HepG2 (cell line): Measurements from ENCODE around the gene SRSF1. TPM values are rescaled to one million over a fixed set of nuclear protein-coding genes. Genes with fewer than 3 reads are reported as not detected.

ENCODE experiments used
- ATF7 ChIP-seq, 2 experiments: fragments of 450-650 bp in 1 of 2; sonication (generic) in 1 of 2; formaldehyde crosslinking in 1 of 2; IDR thresholded peaks; 2 replicates each; pipeline versions ENCODE4 v1.4.0 to v1.6.1; 2016 to 2020; ENCODE audit warnings: antibody characterized with exemption in 1 of 2, mild to moderate bottlenecking in 1 of 2, missing genetic modification reagents in 1 of 2
- FOXK1 ChIP-seq: sonication (generic); formaldehyde crosslinking; IDR thresholded peaks from 2 replicates; pipeline ENCODE4 v1.4.0; 2020; ENCODE audit warnings: low read depth, missing genetic modification reagents, borderline replicate concordance
- GATA4 ChIP-seq: sonication (generic); IDR thresholded peaks from 2 replicates; pipeline ENCODE4 v1.6.1; 2016; ENCODE audit warnings: antibody characterized with exemption, low read depth, borderline replicate concordance
- MED13 ChIP-seq: sonication (generic); formaldehyde crosslinking; IDR thresholded peaks from 2 replicates; pipeline ENCODE4 v1.5.0; 2020; ENCODE audit warnings: missing genetic modification reagents
- MIER3 ChIP-seq: IDR thresholded peaks from 2 replicates; pipeline ENCODE4 v1.6.1; 2016; ENCODE audit warnings: missing compliant biosample characterization, borderline replicate concordance
- MTA3 ChIP-seq: sonication (generic); formaldehyde crosslinking; IDR thresholded peaks from 2 replicates; pipeline ENCODE4 v1.4.0; 2020; ENCODE audit warnings: missing genetic modification reagents
- MZF1 ChIP-seq: sonication (generic); formaldehyde crosslinking; IDR thresholded peaks from 2 replicates; pipeline ENCODE4 v1.8.1; 2023; ENCODE audit warnings: mild to moderate bottlenecking, missing genetic modification reagents, borderline replicate concordance
- RBM22 ChIP-seq: fragments of 200-400 bp; formaldehyde crosslinking; optimal IDR thresholded peaks from 2 replicates; pipeline ENCODE3; 2017; ENCODE audit warnings: mild to moderate bottlenecking, low read length, moderate library complexity
- SRSF9 ChIP-seq: fragments of 200-400 bp; formaldehyde crosslinking; IDR thresholded peaks from 2 replicates; pipeline ENCODE4 v1.6.1; 2018; ENCODE audit warnings: borderline replicate concordance, mild to moderate bottlenecking, low read depth, low read length; ENCODE audit not compliant: insufficient read depth, poor library complexity, severe bottlenecking
- ZNF460 ChIP-seq: sonication (generic); formaldehyde crosslinking; IDR thresholded peaks from 2 replicates; pipeline ENCODE4 v1.5.1; 2020; ENCODE audit warnings: missing genetic modification reagents, mild to moderate bottlenecking, borderline replicate concordance
- ZNF737 ChIP-seq: sonication (generic); formaldehyde crosslinking; IDR thresholded peaks from 2 replicates; pipeline ENCODE4 v1.5.0; 2020; ENCODE audit warnings: missing genetic modification reagents, mild to moderate bottlenecking, borderline replicate concordance
- ZSCAN29 ChIP-seq: sonication (generic); formaldehyde crosslinking; conservative IDR thresholded peaks from 2 replicates; pipeline ENCODE4 v1.4.0; 2020; ENCODE audit warnings: mild to moderate bottlenecking, missing genetic modification reagents
- polyA plus RNA-seq, 8 experiments: library from polyadenylated mRNA; depleted of rRNA in 3 of 8; stranded (reverse) in 7 of 8; unstranded in 1 of 8; fragments of >200 nt; fragmentation: Illumina TruSeq in 4 of 8; extraction: Trizol in 4 of 8; gene quantifications; 2 replicates each; pipeline versions ENCODE4 v1.2.1 to v1.2.3, GENCODE V29; 2011 to 2016; ENCODE audit warnings: low read depth in 4 of 8, missing spikeins in 1 of 8, mixed read lengths in 1 of 8; ENCODE audit not compliant: insufficient read depth in 1 of 8
- total RNA-seq, 5 experiments: library from RNA; depleted of rRNA; stranded (reverse); fragments of >200 nt; fragmentation: Illumina TruSeq; extraction: Trizol; gene quantifications; 2 replicates each; pipeline ENCODE4 v1.2.3, GENCODE V29; 2016; ENCODE audit warnings: low read depth in 1 of 5
- TF ChIP-seq, protein P1 (sequence below): sonication (generic); IDR thresholded peaks from 2 replicates; pipeline ENCODE4 v1.6.1; 2016; ENCODE audit warnings: low read depth, borderline replicate concordance
- TF ChIP-seq, protein P2 (sequence below): sonication (generic); formaldehyde crosslinking; IDR thresholded peaks from 2 replicates; pipeline ENCODE4 v1.4.0; 2020; ENCODE audit warnings: mild to moderate bottlenecking, missing genetic modification reagents, borderline replicate concordance
- TF ChIP-seq, protein P3 (sequence below): sonication (generic); formaldehyde crosslinking; conservative IDR thresholded peaks from 2 replicates; pipeline ENCODE4 v1.4.0; 2020; ENCODE audit warnings: missing genetic modification reagents
- TF ChIP-seq, protein P4 (sequence below): sonication (generic); formaldehyde crosslinking; IDR thresholded peaks from 2 replicates; pipeline ENCODE4 v1.4.0; 2020; ENCODE audit warnings: mild to moderate bottlenecking, missing genetic modification reagents
- TF ChIP-seq, protein P5 (sequence below): sonication (generic); formaldehyde crosslinking; IDR thresholded peaks from 2 replicates; pipeline ENCODE4 v1.5.1; 2020; ENCODE audit warnings: mild to moderate bottlenecking, missing genetic modification reagents, moderate library complexity
- TF ChIP-seq, protein P6 (sequence below): sonication (generic); formaldehyde crosslinking; IDR thresholded peaks from 2 replicates; pipeline ENCODE4 v1.8.1; 2023; ENCODE audit warnings: mild to moderate bottlenecking, missing genetic modification reagents, borderline replicate concordance

The SRSF1 gene
- total and polyA plus RNA-seq, 2 of the 13 experiments (the other 11 are each of a cell fraction or from before 2014, with no cell fraction given): 142 to 445 TPM

DNA sequence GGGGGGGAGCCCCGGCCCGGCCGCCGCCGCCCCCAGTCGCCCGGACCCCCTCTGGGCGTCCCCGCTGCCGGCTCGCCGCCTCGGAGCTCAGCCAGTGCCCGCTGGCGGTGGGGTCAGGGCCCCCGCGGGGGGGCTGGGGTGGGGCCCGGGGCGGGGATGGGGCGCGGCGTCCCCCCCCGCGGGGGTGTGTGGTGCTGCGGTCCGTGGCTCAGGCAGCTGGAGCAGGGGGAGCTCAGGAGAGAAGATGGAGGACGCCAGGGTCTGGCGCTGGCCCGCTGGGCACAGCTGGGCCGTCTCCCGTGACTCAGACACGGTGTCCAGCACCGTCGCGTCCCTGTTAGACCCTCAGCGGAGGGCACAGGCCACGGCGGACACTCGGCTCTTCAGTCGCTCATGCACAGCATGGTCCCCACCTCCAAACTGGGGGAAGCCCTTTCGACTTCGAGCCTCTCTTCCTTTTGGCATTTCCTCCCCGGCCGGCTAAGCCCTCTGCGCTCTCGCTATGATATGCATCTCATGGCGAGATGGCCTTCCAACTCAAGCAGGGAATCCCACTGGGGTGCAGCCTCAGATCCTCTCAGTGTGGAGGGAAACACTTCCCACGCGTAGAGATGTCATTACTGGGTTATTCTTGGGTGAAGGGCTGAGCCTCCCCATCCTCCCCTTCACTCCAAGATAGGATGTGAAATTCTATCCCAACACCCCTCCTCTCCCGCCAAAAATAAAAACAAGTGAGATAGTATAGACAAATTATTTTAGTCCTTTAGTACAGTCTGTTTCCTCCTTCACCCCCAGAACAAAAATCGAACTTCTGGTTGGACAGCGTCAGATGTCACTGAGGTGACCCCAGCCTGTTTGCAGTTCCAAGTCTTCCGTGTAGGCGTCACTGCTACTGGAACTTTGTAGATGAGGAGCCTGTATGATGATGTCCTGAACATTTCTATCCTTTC, 18.5 kb downstream of the SRSF1 start (continued):
- TF ChIP-seq ZNF737 (CRISPR knock-in tag): 0 out of 2 replicates have a peak, but pooled peaks have one; percentile 87
- TF ChIP-seq RBM22: peak; percentile 95
- no peak for TF ChIP-seq GATA4
- TF ChIP-seq MZF1: no peak
- 0 out of 2 replicates have a peak, but pooled peaks have one; percentile 45 for TF ChIP-seq ZSCAN29 (CRISPR knock-in tag)
- TF ChIP-seq SRSF9: no peak
- TF ChIP-seq FOXK1 (CRISPR knock-in tag): no peak
- TF ChIP-seq, protein P1, sequence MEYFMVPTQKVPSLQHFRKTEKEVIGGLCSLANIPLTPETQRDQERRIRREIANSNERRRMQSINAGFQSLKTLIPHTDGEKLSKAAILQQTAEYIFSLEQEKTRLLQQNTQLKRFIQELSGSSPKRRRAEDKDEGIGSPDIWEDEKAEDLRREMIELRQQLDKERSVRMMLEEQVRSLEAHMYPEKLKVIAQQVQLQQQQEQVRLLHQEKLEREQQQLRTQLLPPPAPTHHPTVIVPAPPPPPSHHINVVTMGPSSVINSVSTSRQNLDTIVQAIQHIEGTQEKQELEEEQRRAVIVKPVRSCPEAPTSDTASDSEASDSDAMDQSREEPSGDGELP: peak; percentile 65; the same call in 1 of the 2 replicates
- TF ChIP-seq MTA3: no peak
- TF ChIP-seq, protein P2, sequence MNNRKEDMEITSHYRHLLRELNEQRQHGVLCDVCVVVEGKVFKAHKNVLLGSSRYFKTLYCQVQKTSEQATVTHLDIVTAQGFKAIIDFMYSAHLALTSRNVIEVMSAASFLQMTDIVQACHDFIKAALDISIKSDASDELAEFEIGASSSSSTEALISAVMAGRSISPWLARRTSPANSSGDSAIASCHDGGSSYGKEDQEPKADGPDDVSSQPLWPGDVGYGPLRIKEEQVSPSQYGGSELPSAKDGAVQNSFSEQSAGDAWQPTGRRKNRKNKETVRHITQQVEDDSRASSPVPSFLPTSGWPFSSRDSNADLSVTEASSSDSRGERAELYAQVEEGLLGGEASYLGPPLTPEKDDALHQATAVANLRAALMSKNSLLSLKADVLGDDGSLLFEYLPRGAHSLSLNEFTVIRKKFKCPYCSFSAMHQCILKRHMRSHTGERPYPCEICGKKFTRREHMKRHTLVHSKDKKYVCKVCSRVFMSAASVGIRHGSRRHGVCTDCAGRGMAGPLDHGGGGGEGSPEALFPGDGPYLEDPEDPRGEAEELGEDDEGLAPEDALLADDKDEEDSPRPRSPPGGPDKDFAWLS (CRISPR knock-in tag): 0 out of 2 replicates have a peak, but pooled peaks have one; percentile 53
- TF ChIP-seq, protein P3, sequence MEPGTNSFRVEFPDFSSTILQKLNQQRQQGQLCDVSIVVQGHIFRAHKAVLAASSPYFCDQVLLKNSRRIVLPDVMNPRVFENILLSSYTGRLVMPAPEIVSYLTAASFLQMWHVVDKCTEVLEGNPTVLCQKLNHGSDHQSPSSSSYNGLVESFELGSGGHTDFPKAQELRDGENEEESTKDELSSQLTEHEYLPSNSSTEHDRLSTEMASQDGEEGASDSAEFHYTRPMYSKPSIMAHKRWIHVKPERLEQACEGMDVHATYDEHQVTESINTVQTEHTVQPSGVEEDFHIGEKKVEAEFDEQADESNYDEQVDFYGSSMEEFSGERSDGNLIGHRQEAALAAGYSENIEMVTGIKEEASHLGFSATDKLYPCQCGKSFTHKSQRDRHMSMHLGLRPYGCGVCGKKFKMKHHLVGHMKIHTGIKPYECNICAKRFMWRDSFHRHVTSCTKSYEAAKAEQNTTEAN (CRISPR knock-in tag): no peak; the same call in 1 of the 2 replicates
- TF ChIP-seq, protein P4, sequence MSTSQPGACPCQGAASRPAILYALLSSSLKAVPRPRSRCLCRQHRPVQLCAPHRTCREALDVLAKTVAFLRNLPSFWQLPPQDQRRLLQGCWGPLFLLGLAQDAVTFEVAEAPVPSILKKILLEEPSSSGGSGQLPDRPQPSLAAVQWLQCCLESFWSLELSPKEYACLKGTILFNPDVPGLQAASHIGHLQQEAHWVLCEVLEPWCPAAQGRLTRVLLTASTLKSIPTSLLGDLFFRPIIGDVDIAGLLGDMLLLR (CRISPR knock-in tag): 0 out of 2 replicates have a peak, but pooled peaks have one; percentile 21
- no peak for TF ChIP-seq ZNF460 (CRISPR knock-in tag)
- TF ChIP-seq ATF7 (IDR thresholded peaks at IDR 0.05): no peak
- no peak for TF ChIP-seq ATF7 (CRISPR knock-in tag; IDR thresholded peaks at IDR 0.05)
- TF ChIP-seq, protein P5, sequence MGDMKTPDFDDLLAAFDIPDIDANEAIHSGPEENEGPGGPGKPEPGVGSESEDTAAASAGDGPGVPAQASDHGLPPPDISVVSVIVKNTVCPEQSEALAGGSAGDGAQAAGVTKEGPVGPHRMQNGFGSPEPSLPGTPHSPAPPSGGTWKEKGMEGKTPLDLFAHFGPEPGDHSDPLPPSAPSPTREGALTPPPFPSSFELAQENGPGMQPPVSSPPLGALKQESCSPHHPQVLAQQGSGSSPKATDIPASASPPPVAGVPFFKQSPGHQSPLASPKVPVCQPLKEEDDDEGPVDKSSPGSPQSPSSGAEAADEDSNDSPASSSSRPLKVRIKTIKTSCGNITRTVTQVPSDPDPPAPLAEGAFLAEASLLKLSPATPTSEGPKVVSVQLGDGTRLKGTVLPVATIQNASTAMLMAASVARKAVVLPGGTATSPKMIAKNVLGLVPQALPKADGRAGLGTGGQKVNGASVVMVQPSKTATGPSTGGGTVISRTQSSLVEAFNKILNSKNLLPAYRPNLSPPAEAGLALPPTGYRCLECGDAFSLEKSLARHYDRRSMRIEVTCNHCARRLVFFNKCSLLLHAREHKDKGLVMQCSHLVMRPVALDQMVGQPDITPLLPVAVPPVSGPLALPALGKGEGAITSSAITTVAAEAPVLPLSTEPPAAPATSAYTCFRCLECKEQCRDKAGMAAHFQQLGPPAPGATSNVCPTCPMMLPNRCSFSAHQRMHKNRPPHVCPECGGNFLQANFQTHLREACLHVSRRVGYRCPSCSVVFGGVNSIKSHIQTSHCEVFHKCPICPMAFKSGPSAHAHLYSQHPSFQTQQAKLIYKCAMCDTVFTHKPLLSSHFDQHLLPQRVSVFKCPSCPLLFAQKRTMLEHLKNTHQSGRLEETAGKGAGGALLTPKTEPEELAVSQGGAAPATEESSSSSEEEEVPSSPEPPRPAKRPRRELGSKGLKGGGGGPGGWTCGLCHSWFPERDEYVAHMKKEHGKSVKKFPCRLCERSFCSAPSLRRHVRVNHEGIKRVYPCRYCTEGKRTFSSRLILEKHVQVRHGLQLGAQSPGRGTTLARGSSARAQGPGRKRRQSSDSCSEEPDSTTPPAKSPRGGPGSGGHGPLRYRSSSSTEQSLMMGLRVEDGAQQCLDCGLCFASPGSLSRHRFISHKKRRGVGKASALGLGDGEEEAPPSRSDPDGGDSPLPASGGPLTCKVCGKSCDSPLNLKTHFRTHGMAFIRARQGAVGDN (CRISPR knock-in tag): peak; percentile 77
- TF ChIP-seq MIER3 (CRISPR knock-in tag): no peak
- no peak for TF ChIP-seq MED13 (CRISPR knock-in tag)
- TF ChIP-seq, protein P6, sequence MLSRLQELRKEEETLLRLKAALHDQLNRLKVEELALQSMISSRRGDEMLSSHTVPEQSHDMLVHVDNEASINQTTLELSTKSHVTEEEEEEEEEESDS (CRISPR knock-in tag): peak; percentile 67; the same call in 1 of the 2 replicates
